ENCODE measurements around the gene ATP6V0D1. TPM values are rescaled to one million over a fixed set of nuclear protein-coding genes. Genes with fewer than 3 reads are reported as not detected.

ATP6V0D1 gene
- 96.3 to 122 TPM (median 110 TPM) in 5 replicates for total RNA-seq (2022; extraction: Qiagen RNA extraction; ENCODE audit: low read depth)

DNA sequence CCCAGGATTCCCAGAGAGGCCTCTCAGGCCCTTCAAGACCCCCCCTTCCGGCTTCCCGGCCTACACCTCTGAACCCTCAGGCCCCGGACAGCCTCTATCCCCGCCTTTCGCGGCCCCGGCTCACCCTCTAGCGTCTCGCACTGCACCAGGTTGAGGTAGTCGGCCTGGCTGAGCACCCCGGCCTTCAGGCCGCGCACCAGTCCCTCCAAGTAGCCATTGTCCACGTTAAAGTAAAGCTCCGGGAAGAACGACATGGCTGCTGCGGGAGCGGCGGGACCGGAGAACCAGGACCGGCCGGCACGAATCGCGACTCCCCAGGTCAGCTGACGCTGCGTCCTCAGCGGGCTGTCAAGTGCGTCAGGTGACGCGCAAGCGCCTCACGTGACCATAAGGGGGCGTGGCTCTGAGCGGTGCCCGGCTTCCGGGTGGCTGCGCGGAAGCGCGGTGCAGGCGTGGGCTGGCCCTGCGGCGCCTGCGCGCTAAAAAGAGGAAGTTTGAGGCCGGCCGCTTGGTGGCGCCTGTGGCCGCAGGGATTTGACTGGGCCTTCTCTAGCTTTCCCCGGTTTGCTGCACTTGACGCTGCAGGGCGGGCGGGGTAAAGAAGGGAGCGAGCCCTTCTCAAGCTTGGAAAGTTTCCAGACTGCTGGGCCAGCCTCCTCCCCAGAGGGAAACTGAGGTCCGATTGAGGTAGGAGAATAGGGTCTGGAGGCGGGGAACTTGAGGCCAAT is at the start of gene ATP6V0D1:
Gene ATP6V0D1 (minus strand): TSS at position 325 of the 728 bp plus-strand sequence. CDS start 71 bp downstream, at position 254.

DNA sequence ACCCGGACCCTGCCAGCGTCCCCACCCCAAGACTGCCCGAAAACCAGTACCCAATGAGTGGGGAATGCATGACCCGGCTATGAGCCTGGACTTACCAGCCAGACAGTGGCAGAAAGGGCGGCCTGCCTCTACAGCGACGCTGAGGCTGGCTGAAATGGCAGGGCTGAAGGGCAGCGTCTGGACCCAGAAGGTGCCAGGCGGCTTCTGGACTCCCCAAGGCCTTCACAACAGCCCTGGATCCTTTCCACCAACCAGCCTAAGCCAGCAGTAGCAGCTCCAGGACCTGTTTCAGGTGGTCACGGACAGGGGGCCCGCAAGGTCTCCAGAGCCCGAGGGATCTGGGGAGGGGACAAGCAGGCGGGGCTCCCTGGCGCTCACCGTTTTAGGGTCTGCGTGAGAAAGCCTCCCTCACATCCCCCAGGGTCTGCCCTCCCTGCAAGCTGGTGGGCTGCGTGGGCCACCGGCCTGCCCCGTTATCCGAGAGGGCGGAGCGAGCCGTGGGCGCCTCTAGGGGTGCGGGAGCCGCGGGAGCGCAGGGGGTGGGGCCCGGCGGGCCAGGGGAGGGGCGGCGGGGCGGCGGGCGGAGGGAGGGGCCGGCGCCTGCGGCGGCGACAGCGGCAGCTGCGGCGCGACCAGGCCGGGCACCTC is 47.4 kb upstream of the ATP6V0D1 start, which contains the start of gene RIPOR1:
Gene RIPOR1 (plus strand): TSS at position 608 of the 648 bp plus-strand sequence. CDS start 9,618 bp downstream, outside the sequence.

DNA sequence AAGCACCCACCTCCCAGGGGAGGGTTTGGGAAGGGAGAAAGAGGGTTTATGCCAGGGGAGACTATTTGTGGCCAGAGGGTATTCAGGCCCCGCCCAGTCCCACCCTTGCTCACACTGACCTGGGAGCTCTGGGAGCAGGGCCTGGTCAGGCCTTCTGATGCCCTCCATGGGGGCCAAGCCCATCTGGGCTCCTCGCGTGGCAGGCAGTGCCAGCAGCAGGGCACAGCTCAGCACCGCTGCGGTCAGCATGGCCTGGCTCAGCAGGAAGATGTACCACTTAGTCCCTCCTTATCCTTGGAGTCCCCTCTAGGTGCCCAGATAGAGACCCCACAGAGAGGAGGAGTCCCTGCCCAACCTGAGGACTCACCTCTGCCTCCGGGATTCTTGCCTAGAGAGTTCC is 2.2 kb upstream of the ATP6V0D1 start, which contains the start of gene AGRP:
Gene AGRP (minus strand): TSS at position 398 of the 400 bp plus-strand sequence. CDS start 149 bp downstream, at position 249.

DNA sequence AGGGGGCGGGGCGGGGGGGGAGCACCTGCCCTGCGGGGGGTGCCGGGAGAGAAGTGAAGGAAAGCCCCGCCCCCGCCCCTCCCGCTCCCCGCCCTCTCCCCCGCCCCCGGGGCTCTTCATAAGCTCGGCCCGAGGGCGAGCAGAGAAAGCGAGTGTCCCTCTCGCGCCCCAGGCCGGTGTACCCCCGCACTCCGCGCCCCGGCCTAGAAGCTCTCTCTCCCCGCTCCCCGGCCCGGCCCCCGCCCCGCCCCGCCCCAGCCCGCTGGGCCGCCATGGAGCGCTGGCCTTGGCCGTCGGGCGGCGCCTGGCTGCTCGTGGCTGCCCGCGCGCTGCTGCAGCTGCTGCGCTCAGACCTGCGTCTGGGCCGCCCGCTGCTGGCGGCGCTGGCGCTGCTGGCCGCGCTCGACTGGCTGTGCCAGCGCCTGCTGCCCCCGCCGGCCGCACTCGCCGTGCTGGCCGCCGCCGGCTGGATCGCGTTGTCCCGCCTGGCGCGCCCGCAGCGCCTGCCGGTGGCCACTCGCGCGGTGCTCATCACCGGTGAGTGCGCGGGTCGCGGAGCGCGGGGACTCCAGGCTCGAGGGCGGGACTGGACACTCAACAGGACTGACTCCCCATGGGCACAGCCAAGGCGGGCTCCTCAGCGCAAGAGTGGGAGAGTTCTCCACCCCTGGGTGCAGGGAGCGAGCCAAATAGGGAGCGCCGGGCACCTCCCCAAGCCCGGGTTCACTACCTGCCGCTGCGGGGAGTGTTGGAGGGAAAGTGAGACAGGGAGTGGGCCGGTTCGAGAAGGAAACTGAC is 49.8 kb downstream of the ATP6V0D1 start, which contains the start of gene HSD11B2:
Gene HSD11B2 (plus strand): TSS at position 145 of the 798 bp plus-strand sequence. CDS start 128 bp downstream, at position 273.

DNA sequence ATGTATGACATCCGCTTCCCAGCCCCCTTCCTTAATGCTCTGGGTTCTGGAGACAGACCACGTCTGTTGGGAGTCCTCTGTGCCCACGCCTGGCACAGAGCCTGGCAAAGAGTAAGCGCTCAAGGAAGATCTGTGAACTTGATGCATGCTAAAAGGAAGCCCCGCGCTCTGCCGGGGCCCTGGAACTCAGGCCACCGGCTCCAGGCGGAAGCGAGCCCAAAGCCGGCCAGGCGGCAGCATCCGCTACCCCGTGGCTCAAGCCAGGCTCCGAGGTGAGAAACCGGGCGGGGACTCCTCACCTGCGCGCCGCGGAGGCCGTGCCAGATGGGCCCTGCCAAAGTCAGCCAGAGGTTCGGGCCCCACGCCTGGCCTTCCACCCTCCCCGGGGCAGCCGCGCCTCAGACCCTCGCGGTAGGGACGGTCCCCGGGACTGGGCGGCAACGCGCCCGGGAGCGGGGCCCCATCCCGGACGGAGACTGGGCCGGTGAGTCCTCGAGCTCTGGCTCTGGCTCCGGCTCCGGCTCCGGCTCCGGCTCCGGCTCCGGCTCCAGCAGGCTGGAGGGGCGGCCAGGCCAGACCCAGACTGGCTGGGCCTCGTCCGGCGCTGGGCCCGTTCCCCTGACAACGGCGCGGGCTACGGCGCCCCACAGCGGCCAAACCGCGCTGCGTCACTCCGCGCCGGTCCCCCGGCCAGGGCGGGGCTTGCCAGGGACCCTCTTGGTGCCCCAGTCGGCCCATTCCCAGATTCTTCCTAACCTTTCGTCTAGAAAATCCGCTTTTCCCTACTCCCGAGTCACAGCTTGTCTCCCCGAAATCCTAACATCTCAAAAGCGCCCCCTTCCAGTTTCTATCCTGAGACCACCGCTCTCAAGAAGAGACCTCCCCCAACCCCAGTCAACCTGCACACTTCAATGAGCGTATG is 64.8 kb downstream of the ATP6V0D1 start, which contains the start of gene ZDHHC1:
Gene ZDHHC1 (minus strand): TSS at position 606 of the 922 bp plus-strand sequence. CDS start 8,702 bp downstream, outside the sequence.

DNA sequence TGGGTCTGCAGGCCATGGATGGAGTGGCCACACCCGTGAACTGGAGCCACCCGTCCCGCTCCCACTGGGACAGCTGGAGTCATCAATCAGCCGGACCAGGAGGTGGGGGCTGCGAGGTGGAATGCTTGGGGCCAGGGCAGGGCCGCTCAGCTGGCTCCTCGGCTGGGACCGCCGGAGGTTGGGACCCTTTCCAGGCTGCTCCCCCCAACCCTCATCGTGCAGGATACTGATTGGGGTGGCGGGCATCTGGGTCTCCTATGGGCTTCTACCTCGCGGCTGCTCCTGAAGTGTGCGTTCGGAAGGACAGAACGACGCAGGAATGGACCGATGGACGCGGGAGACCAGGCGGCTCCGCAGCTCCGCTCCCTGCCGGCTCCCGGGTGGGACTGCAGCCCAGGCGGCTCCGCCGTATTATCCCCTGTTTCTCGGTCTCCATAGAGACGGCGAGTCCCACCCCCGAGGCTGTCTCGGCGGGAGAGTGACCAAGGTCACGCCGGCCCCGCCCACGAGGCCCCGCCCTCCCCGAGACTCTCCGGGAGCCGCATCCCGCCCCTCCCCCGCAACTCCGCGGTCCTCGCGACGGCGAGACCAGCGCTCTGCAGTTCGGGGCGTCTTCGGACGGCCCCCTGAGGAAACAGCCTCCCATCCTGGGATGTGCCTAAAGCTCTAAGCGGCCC is 87.7 kb downstream of the ATP6V0D1 start, which contains the start of gene TPPP3:
Gene TPPP3 (minus strand): TSS at position 388 of the 677 bp plus-strand sequence. CDS start 2,387 bp downstream, outside the sequence.

Other genes starting within 250 kb of the ATP6V0D1 start
- gene FHOD1, start 233.7 kb downstream of the ATP6V0D1 start, total RNA-seq (2022; extraction: Qiagen RNA extraction; ENCODE audit: low read depth): 30.2 to 53.3 TPM (median 46.7 TPM) in 5 replicates
- 0.89 to 1.6 TPM (median 1.4 TPM) in 5 replicates for gene SLC9A5, start 232.2 kb downstream of the ATP6V0D1 start, total RNA-seq (2022; extraction: Qiagen RNA extraction; ENCODE audit: low read depth)
- 9.4 to 16.4 TPM (median 15.4 TPM) in 5 replicates for gene PLEKHG4, start 201.6 kb downstream of the ATP6V0D1 start, total RNA-seq (2022; extraction: Qiagen RNA extraction; ENCODE audit: low read depth)
- gene KCTD19, start 154.4 kb downstream of the ATP6V0D1 start, total RNA-seq (2022; extraction: Qiagen RNA extraction; ENCODE audit: low read depth): 0.21 to 0.35 TPM (median 0.30 TPM) in 4 of 5 replicates, not detected in the other
- 0.13 to 0.20 TPM in 2 of 5 replicates, not detected in the others for gene LRRC36, start 154.3 kb downstream of the ATP6V0D1 start, total RNA-seq (2022; extraction: Qiagen RNA extraction; ENCODE audit: low read depth)
- 7.5 to 14.0 TPM (median 12.4 TPM) in 5 replicates for gene TPPP3, start 87.7 kb downstream of the ATP6V0D1 start, total RNA-seq (2022; extraction: Qiagen RNA extraction; ENCODE audit: low read depth)
- 5.3 to 7.6 TPM (median 6.5 TPM) in 5 replicates for gene ZDHHC1, start 64.7 kb downstream of the ATP6V0D1 start, total RNA-seq (2022; extraction: Qiagen RNA extraction; ENCODE audit: low read depth)
- gene HSD11B2, start 50.0 kb downstream of the ATP6V0D1 start, total RNA-seq (2022; extraction: Qiagen RNA extraction; ENCODE audit: low read depth): 1.2 to 1.8 TPM (median 1.7 TPM) in 5 replicates
- not detected in 5 replicates for gene AGRP, start 2.4 kb upstream of the ATP6V0D1 start, total RNA-seq (2022; extraction: Qiagen RNA extraction; ENCODE audit: low read depth)
- 33.1 to 44.1 TPM (median 37.1 TPM) in 5 replicates for gene RIPOR1, start 47.7 kb upstream of the ATP6V0D1 start, total RNA-seq (2022; extraction: Qiagen RNA extraction; ENCODE audit: low read depth)
- gene CTCF, start 81.4 kb upstream of the ATP6V0D1 start, total RNA-seq (2022; extraction: Qiagen RNA extraction; ENCODE audit: low read depth): 28.6 to 39.1 TPM (median 38.0 TPM) in 5 replicates
- 1.0 to 2.0 TPM (median 1.7 TPM) in 5 replicates for gene CARMIL2, start 164.0 kb upstream of the ATP6V0D1 start, total RNA-seq (2022; extraction: Qiagen RNA extraction; ENCODE audit: low read depth)
- gene ACD, start 179.1 kb upstream of the ATP6V0D1 start, total RNA-seq (2022; extraction: Qiagen RNA extraction; ENCODE audit: low read depth): 23.8 to 36.1 TPM (median 33.6 TPM) in 5 replicates
- gene PARD6A, start 179.8 kb upstream of the ATP6V0D1 start, total RNA-seq (2022; extraction: Qiagen RNA extraction; ENCODE audit: low read depth): 1.2 to 2.1 TPM (median 1.7 TPM) in 5 replicates
- 9.4 to 11.1 TPM (median 10.4 TPM) in 5 replicates for gene ENKD1, start 185.6 kb upstream of the ATP6V0D1 start, total RNA-seq (2022; extraction: Qiagen RNA extraction; ENCODE audit: low read depth)
- 0.14 TPM in 1 of 5 replicates, not detected in the others for gene C16orf86, start 185.7 kb upstream of the ATP6V0D1 start, total RNA-seq (2022; extraction: Qiagen RNA extraction; ENCODE audit: low read depth)
- gene GFOD2, start 238.2 kb upstream of the ATP6V0D1 start, total RNA-seq (2022; extraction: Qiagen RNA extraction; ENCODE audit: low read depth): 16.9 to 17.9 TPM (median 17.0 TPM) in 5 replicates